H9 (cell line): Measurements from ENCODE around the gene TOR4A. TPM values are rescaled to one million over a fixed set of nuclear protein-coding genes. Genes with fewer than 3 reads are reported as not detected.
A peak's percentile ranks its signal among the peaks of the same experiment; 100 is the strongest.

Source experiments
- DNase-seq: peaks from one replicate; pipeline ENCODE4 v3.0.0-alpha.2; 2017
- H2AFZ ChIP-seq: one replicate; pipeline ENCODE4 v1.6.1; 2013; ENCODE audit warnings: mild to moderate bottlenecking, low read length, control low read depth, moderate library complexity
- H2AK5ac ChIP-seq: 2 replicates; pipeline ENCODE4 v1.6.1; 2013; ENCODE audit warnings: low read length, control low read depth, mixed read lengths; ENCODE audit not compliant: insufficient read length
- H2BK120ac ChIP-seq: one replicate; pipeline ENCODE4 v1.6.1; 2013; ENCODE audit warnings: low read depth, mild to moderate bottlenecking, low read length, control low read depth, inconsistent platforms; ENCODE audit not compliant: poor library complexity, severe bottlenecking
- H2BK12ac ChIP-seq: 2 replicates; pipeline ENCODE4 v1.6.1; 2013; ENCODE audit warnings: low read length, control low read depth, mixed read lengths, low read depth; ENCODE audit not compliant: insufficient read length
- H2BK15ac ChIP-seq: 2 replicates; pipeline ENCODE4 v1.6.1; 2013; ENCODE audit warnings: low read depth, low read length, control low read depth
- H2BK20ac ChIP-seq: one replicate; pipeline ENCODE4 v1.6.1; 2013; ENCODE audit warnings: low read depth, mild to moderate bottlenecking, low read length, control low read depth, inconsistent platforms; ENCODE audit not compliant: poor library complexity, severe bottlenecking
- H2BK5ac ChIP-seq: 2 replicates; pipeline ENCODE4 v1.6.1; 2013; ENCODE audit warnings: low read length, control low read depth, mixed read lengths; ENCODE audit not compliant: insufficient read length
- H3K14ac ChIP-seq: 2 replicates; pipeline ENCODE4 v1.6.1; 2013; ENCODE audit warnings: low read length, control low read depth; ENCODE audit not compliant: insufficient read depth
- H3K18ac ChIP-seq: 2 replicates; pipeline ENCODE4 v1.6.1; 2013; ENCODE audit warnings: low read depth, mild to moderate bottlenecking, mixed read lengths, low read length, control low read depth; ENCODE audit not compliant: insufficient read length
- H3K23ac ChIP-seq: 2 replicates; pipeline ENCODE4 v1.6.1; 2013; ENCODE audit warnings: low read length, control low read depth, mixed read lengths, low read depth; ENCODE audit not compliant: insufficient read length
- H3K23me2 ChIP-seq: 2 replicates; pipeline ENCODE4 v1.6.1; 2013; ENCODE audit warnings: low read depth, mild to moderate bottlenecking, mixed read lengths, low read length, control low read depth; ENCODE audit not compliant: insufficient read length, poor library complexity, severe bottlenecking
- H3K27ac ChIP-seq: 2 replicates; pipeline ENCODE4 v1.5.1; 2013; ENCODE audit warnings: low read length, control low read depth, mixed read lengths, low read depth; ENCODE audit not compliant: insufficient read length
- H3K27me3 ChIP-seq: 2 replicates; pipeline ENCODE4 v1.6.1; 2013; ENCODE audit warnings: low read length, control low read depth, inconsistent platforms; ENCODE audit not compliant: insufficient read depth
- H3K4ac ChIP-seq: 2 replicates; pipeline ENCODE4 v1.6.1; 2013; ENCODE audit warnings: low read depth, mild to moderate bottlenecking, control low read depth, inconsistent platforms, low read length, moderate library complexity
- H3K4me1 ChIP-seq: 2 replicates; pipeline ENCODE4 v1.6.1; 2013; ENCODE audit warnings: low read length, control low read depth, inconsistent platforms; ENCODE audit not compliant: insufficient read depth
- H3K4me2 ChIP-seq: 2 replicates; pipeline ENCODE4 v1.6.1; 2013; ENCODE audit warnings: low read length, control low read depth, mixed read lengths; ENCODE audit not compliant: insufficient read length, insufficient read depth
- H3K56ac ChIP-seq: 2 replicates; pipeline ENCODE4 v1.6.1; 2013; ENCODE audit warnings: low read depth, mild to moderate bottlenecking, mixed read lengths, low read length, control low read depth; ENCODE audit not compliant: insufficient read length
- H3K79me1 ChIP-seq: 2 replicates; pipeline ENCODE4 v1.6.1; 2013; ENCODE audit warnings: low read depth, mild to moderate bottlenecking, moderate library complexity, low read length, control low read depth, inconsistent platforms; ENCODE audit not compliant: insufficient read depth, poor library complexity, severe bottlenecking
- H3K79me2 ChIP-seq: 2 replicates; pipeline ENCODE4 v1.6.1; 2013; ENCODE audit warnings: low read length, control low read depth, inconsistent platforms; ENCODE audit not compliant: insufficient read depth
- H3K9ac ChIP-seq: 2 replicates; pipeline ENCODE4 v1.6.1; 2013; ENCODE audit warnings: low read length, control low read depth, mixed read lengths; ENCODE audit not compliant: insufficient read length; ENCODE audit errors: extremely low read depth
- H3K9me3 ChIP-seq: one replicate; pipeline ENCODE4 v1.6.1; 2013; ENCODE audit warnings: low read depth, low read length, inconsistent platforms; ENCODE audit not compliant: control insufficient read depth
- H3T11ph ChIP-seq: one replicate; pipeline ENCODE4 v1.6.1; 2013; ENCODE audit warnings: mild to moderate bottlenecking, low read length, control low read depth, inconsistent platforms
- H4K20me1 ChIP-seq: one replicate; pipeline ENCODE4 v1.6.1; 2013; ENCODE audit not compliant: control insufficient read depth, insufficient read length, insufficient read depth
- H4K5ac ChIP-seq: 2 replicates; pipeline ENCODE4 v1.6.1; 2013; ENCODE audit warnings: low read depth, mild to moderate bottlenecking, mixed read lengths, low read length, control low read depth; ENCODE audit not compliant: insufficient read length
- H4K8ac ChIP-seq: replicated peaks from 2 replicates; pipeline ENCODE4 v1.6.1; 2013; ENCODE audit warnings: low read length, control low read depth, mixed read lengths, low read depth; ENCODE audit not compliant: insufficient read length
- H4K91ac ChIP-seq: 2 replicates; pipeline ENCODE4 v1.6.1; 2013; ENCODE audit warnings: low read depth, mild to moderate bottlenecking, moderate library complexity, mixed read lengths, low read length, control low read depth; ENCODE audit not compliant: insufficient read length
- H3K27ac Mint-ChIP-seq, 3 experiments: 2 replicates in 2 of 3; 3 replicates in 1 of 3; pipeline ENCODE4 v1.8.0; 2020 to 2021; ENCODE audit warnings: mixed read lengths in 3 of 3, mild to moderate bottlenecking in 1 of 3, moderate library complexity in 1 of 3
- H3K27me3 Mint-ChIP-seq: 2 replicates; pipeline ENCODE4 v1.8.0; 2021; ENCODE audit warnings: low read depth, mild to moderate bottlenecking, moderate library complexity, mixed read lengths
- H3K36me3 Mint-ChIP-seq, 3 experiments: 2 replicates in 2 of 3; 3 replicates in 1 of 3; pipeline ENCODE4 v1.8.0; 2020 to 2021; ENCODE audit warnings: low read depth in 3 of 3, mixed read lengths in 3 of 3; ENCODE audit not compliant: insufficient read depth in 1 of 3
- H3K4me1 Mint-ChIP-seq, 2 experiments: 2 replicates each; pipeline ENCODE4 v1.8.0; 2020; ENCODE audit warnings: mixed read lengths in 2 of 2
- H3K4me3 Mint-ChIP-seq, 2 experiments: 2 replicates in 1 of 2; 3 replicates in 1 of 2; pipeline ENCODE4 v1.8.0; 2020 to 2021; ENCODE audit warnings: mild to moderate bottlenecking in 2 of 2, mixed read lengths in 2 of 2, moderate library complexity in 1 of 2
- H3K9me3 Mint-ChIP-seq, 2 experiments: 2 replicates in 1 of 2; 3 replicates in 1 of 2; pipeline ENCODE4 v1.8.0; 2020; ENCODE audit warnings: mild to moderate bottlenecking in 2 of 2, mixed read lengths in 2 of 2, moderate library complexity in 1 of 2
- CTCF ChIP-seq: fragments of 200-600 bp; sonication (generic); conservative IDR thresholded peaks from 3 replicates; pipeline ENCODE4 v1.8.0; 2021; ENCODE audit warnings: antibody characterized with exemption, mild to moderate bottlenecking
- WGBS: extraction: QIAGEN DNeasy Blood & Tissue Kit; methylation state at CpG from one replicate; pipeline ENCODE4 v1.1.7; 2013; ENCODE audit warnings: missing lambda C conversion rate, low lambda C conversion rate, mixed read lengths; ENCODE audit not compliant: insufficient read length; ENCODE audit errors: extremely low coverage; 5-methylcytosine and 5-hydroxymethylcytosine counted together
- total RNA-seq: library from RNA; stranded (reverse); gene quantifications from 2 replicates; pipeline ENCODE4 v1.2.1, GENCODE V29; 2021

TOR4A gene
- total RNA-seq, 1 experiment from 2014 or later, result 6.2 TPM

- no peak overlapping the region for H3K23ac ChIP-seq
- H3K56ac ChIP-seq, result no peak overlapping the region
- no peak overlapping the region for H2BK120ac ChIP-seq
- no peak overlapping the region for H3K18ac ChIP-seq
- H2AFZ ChIP-seq, result no peak overlapping the region
- Mint-ChIP-seq H3K4me3 (no peak overlapping the region), H3K27ac (0 out of 7 replicates have a peak overlapping the region, but pooled peaks of 1 of the 3 experiments have one; percentile 55), H3K27me3 (no peaks in the 10 kb centered on the region), H3K36me3 (peaks cover 11 to 32% (median 32%) of the 10 kb centered on the region in 3 experiments; a peak in 6 of 7 replicates), H3K4me1 (peaks cover 19 to 26% of the 10 kb centered on the region in 2 experiments), H3K9me3 (no peaks in the 10 kb centered on the region; a peak in 1 of 5 replicates)
- H2BK5ac ChIP-seq, result no peak overlapping the region
- peaks cover 4% of the 10 kb centered on the region for H3K23me2 ChIP-seq
- no peak overlapping the region for H4K8ac ChIP-seq
- no peak overlapping the region for H2BK12ac ChIP-seq
- no peaks in the 10 kb centered on the region for H3K79me1 ChIP-seq
- no peaks in the 10 kb centered on the region for H3K27me3 ChIP-seq
- H2BK15ac ChIP-seq, result no peak overlapping the region
- no peaks in the 10 kb centered on the region for H3K4me1 ChIP-seq
- H3K27ac ChIP-seq, result no peak overlapping the region
- no peaks in the 10 kb centered on the region for H3K9me3 ChIP-seq
- no peak overlapping the region for H3T11ph ChIP-seq
- no peak overlapping the region for H4K5ac ChIP-seq
- H3K4ac ChIP-seq, result no peak overlapping the region
- WGBS, result no CpG with 5 or more reads among the region's 39 CpGs
- no peak overlapping the region for H3K14ac ChIP-seq
- no peaks in the 10 kb centered on the region for H3K79me2 ChIP-seq
- H2BK20ac ChIP-seq, result no peak overlapping the region
- H4K20me1 ChIP-seq, result no peaks in the 10 kb centered on the region
- H4K91ac ChIP-seq, result no peak overlapping the region
- no peak overlapping the region for H3K4me2 ChIP-seq
- no peak for DNase-seq
- H2AK5ac ChIP-seq, result no peak overlapping the region
- H3K9ac ChIP-seq, result no peak overlapping the region
- no peak for TF ChIP-seq CTCF
These were observed 5.1 kb upstream of the TOR4A start for GRCh38 chr9:137272241-137273094.
